NCI-H345 (cell line): ENCODE results near the gene STARD13.

Experiments used
- DNase-seq: peaks from one replicate; lab custom pipeline; 2025; lab: John Stamatoyannopoulos, UW

STARD13 gene

GRCh38 chr13:33081666-33082065 is 203.9 kb downstream of the STARD13 start:
- DNase-seq, result no peak

DNA sequence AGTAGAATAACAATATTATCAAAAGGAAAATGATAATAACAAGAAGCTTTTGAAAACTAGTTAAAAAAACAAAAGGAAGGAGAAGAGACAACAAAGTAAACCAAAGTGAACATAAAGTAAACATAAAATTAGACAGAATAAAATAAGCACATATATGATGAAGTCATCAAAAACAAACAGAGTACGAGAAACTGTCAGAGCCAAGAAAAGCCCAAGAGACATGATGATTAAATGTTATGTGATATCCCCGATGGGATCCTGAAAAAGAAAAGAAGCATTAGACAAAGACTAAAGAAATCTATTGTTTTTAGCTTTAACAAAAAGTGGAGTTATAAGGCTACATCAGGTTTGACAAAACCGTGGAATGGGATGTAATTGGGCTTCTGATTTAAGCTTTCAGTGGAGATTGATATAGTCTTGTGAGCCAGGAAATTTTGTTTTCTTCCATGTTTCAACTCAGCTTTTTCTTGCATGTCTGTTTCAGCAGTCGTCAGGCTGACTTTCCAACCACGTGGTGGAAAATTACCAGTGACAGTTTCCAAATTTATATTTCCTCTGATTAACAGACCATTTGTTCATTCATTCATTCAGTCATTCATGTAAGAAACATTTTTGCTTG is 204.5 kb downstream of the STARD13 start:
- DNase-seq, result no peak

DNA sequence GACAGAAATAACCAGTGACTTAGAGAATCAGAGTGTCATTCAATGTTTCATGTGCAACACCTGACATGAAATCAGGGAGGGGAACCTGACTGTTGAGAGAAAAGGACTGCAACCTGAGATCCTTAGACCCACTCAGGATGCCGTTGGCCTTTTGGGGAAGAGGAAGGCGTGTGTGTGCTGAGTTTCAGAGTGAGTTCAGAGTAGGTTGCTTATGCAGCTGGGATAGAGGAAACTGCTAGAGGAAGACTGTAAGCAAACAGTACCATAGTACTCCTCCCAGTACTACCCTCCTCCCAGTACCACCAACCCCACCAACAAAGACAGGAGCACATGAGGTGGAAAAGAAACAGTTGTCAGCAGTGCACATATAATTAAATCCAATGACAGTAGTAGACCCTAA is 205.6 kb downstream of the STARD13 start:
- no peak for DNase-seq

GRCh38 chr13:33078263-33078662 is 207.3 kb downstream of the STARD13 start:
- DNase-seq, result no peak

- no peak for DNase-seq
These were observed 209.3 kb downstream of the STARD13 start for GRCh38 chr13:33076001-33076992.

DNA sequence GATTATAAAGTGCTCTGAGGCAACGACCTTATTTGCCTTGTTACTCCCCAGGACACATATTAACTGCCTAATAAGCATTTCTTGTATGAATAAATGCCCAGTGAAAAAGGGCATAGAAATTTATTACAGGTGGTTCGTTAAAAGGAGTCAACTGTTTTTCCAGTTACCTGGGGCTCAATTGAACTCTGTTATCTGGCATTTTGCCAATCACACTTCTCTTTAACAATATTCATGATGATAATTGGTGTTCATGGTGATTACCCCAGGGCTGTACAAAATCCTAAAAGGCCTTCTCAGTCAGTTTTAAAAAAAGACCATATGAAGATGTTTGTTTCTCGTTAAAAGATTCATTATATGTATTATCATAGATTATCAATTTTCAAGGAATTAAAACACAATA is 212.2 kb downstream of the STARD13 start:
- DNase-seq, result no peak

- no peak for DNase-seq
These were observed 212.8 kb downstream of the STARD13 start for GRCh38 chr13:33072759-33073158.

- peak; percentile 35 for DNase-seq
These were observed 213.3 kb downstream of the STARD13 start for GRCh38 chr13:33072282-33072681.

- DNase-seq, result no peak
These were observed 214.8 kb downstream of the STARD13 start for GRCh38 chr13:33070713-33071112.

DNA sequence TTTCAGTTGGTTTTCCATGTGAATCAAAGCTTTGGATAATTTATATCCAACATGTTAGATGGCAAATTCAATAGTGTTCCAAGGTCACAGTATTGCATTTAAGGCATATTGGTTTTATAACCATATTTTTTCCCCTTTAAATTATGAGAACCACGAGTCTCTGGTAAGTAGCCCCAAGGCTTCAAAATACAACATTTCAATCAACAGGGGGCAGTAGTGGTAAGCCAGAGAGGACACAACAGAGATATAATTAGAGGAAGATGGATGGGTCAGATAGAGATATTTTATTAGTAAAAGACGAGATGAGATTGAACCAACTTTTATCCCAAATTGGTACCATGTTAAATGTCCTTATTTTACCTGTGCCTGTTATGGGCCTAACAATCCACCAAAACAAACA is 216.2 kb downstream of the STARD13 start:
- no peak for DNase-seq

DNA sequence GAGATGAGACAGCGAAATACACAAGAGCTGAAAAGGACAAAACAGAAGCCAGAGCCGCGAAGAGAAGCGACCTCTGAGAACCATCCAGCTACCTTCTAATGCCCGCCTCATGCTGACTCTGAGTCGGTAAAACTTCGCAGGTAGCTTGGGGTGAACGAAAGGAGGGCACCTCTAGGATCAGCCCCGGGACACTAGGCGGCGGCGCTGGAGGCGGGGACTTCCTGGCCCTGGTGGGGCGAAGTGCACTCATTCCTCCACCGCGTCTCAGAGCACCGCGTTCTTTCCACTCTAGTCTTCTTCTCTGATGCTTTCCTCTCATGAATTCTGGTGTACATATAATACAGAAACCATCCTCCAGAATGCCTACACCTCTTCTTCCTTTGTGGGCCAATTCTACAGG is 219.2 kb downstream of the STARD13 start:
- DNase-seq, result no peak

DNA sequence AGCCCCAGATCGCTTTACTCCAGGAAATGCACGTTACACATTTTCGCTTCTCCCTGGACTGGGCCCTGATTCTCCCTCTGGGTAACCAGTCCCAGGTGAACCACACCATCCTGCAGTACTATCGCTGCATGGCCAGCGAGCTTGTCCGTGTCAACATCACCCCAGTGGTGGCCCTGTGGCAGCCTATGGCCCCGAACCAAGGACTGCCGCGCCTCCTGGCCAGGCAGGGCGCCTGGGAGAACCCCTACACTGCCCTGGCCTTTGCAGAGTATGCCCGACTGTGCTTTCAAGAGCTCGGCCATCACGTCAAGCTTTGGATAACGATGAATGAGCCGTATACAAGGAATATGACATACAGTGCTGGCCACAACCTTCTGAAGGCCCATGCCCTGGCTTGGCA is 224.7 kb downstream of the STARD13 start:
- DNase-seq, result no peak

DNA sequence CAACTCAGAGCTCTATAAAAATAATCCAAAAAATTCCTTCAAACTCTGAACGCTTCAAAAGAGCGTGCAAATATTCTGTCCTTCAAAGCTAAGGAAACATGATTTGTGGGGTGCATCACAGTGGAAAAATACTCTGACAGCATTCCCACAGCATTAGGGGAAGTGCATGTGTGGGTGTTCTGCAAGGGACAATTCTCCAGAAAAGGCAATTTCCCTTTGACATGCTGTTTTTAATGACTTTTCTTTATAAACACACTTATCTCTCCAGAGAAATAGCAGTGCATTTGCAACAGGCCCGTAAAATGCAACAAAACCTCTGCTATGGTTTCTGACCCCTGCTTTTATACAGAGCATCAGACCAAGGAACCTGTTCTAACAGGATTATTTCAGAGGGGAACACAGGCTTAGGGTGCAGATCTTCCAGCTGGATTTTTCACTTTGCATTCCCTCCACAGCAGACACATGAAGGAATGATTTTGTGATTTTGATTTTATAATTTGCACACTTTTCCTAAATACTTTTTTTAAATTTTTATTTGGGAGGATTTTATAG is 226.7 kb downstream of the STARD13 start:
- DNase-seq, result no peak

- DNase-seq, result no peak
These were observed 228.4 kb downstream of the STARD13 start for GRCh38 chr13:33057019-33057780.

DNA sequence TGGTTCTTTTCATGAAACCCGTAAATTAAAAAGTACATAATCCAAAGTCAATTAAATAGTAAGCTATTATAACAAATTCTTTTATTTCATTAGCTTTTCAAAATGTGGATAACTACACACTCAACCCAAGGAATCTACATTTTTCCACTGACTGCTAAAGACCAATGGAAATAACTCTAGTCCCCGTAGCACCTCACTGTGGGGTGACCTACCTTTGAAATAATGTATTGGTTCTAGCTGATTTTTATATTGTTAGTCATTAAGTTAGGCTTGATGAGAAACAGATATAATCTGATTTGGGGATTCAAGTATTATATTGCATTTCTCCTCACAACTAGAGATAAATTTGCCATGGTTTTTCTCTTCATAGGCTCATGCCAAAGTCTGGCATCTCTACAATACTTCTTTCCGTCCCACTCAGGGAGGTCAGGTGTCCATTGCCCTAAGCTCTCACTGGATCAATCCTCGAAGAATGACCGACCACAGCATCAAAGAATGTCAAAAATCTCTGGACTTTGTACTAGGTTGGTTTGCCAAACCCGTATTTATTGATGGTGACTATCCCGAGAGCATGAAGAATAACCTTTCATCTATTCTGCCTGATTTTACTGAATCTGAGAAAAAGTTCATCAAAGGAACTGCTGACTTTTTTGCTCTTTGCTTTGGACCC is 232.0 kb downstream of the STARD13 start:
- DNase-seq, result no peak
